HG02973 (cell line): Measurements from ENCODE around the gene TBX6.

Experiments
- ATAC-seq: cut with Tn5 transposase; IDR thresholded peaks from one replicate; pipeline ENCODE4 v1.9.1; 2021; ENCODE audit warnings: moderate library complexity; ENCODE audit not compliant: unreplicated experiment

Gene TBX6

GRCh38 chr16:30113711-30114333 is 22.1 kb upstream of the TBX6 start:
- no peak for ATAC-seq

DNA sequence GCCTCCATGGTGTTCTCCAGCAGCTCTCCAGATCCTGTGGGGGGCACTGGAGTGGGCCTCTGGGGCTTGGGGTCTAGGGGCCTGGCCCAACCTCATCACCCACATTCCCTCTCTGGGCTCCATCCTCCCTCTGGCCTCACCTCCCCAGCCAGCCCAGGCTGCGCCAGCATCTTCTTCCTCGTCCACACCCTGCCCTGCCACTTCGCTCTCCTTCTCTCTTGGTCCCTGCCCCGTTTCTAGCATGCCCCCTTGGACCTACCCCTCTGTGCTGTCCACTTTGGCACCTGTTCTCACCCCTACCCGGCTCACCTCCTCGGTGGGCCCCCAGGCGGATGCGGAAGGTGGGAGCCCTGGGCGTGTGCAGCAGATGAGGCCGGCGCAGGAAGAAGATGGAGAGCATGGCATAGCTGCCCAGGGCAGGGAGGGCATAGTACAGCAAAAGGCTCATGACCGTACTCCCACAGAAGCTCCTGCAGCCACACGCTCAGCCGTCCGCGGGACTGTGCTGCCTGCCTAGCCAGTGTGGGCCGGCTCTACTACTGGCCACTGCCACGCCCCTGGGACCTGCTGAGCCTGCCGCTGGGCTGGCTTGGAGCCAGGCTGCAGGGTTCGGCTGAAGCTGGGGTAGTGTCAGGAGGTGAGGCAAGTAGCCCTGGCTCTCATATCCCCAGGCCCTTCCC is 21.4 kb upstream of the TBX6 start, which contains the start of gene GDPD3:
TSS of gene GDPD3 (minus strand) at position 507 of the 680 bp plus-strand sequence. CDS start at position 448, 59 bp downstream.
- no peak for ATAC-seq

GRCh38 chr16:30112197-30113030 is 20.7 kb upstream of the TBX6 start:
- ATAC-seq, result no peak

- no peak for ATAC-seq
Measured at GRCh38 chr16:30110661-30111060, 18.9 kb upstream of the TBX6 start.

DNA sequence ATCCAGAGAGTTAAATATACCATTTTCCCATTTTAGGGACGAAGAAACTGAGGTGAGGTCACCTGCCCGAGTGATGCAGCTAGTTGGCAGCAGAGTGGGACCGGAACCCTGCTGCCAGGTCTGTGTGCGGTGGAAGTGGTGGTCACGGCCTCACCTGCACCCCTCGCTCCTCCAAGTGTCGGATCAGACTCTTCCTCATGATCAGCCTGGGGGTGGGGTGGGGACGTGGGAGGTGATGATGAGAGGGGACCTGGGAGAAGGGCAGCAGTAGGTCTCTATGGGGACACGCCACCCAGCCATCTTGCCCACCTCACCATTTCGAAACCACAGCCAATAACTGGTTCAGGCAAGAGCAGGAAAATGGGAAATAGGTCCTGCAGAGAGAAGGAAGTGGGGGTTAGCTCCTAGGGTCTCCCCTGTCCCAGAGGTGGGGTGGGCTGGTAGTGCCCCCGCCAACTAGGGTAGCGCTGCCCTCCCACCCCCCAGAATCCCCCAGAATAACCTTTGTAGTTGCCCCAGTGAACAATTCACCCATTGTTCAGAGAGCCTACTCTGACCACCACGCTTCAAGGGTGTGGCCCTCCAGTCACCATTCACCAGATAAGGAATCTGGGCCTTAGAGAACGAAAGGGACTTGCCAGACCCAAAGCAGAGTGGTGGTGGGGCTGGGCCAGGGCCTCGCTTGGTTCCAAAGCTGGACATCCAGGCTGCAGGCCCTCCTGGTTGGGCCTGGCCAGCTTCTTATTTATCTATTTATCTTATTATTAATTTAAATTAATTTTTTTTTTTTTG is 16.5 kb upstream of the TBX6 start:
- ATAC-seq, result no peak

- ATAC-seq, result no peak
Measured at GRCh38 chr16:30104492-30104891, 12.8 kb upstream of the TBX6 start.

DNA sequence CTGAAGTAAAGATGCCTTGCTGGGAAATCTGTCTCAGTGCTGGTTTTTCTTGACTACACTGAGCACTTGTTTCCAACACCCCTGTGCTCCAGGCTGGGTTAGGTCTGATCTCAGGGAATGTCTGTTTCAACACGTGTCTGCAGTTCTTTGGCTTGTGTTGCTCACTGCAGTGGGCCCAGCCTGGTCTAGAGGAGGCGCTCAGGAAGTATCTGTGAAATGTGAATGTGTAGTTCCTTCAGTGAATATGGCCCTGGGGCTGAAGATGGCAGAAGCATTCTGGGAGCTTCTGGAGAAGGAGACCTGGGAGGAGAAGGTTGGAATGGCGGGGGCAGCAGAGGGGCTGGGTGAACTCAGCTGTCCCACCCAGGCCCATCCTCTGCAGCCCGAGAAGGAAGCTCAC is 12.4 kb upstream of the TBX6 start:
- no peak for ATAC-seq

DNA sequence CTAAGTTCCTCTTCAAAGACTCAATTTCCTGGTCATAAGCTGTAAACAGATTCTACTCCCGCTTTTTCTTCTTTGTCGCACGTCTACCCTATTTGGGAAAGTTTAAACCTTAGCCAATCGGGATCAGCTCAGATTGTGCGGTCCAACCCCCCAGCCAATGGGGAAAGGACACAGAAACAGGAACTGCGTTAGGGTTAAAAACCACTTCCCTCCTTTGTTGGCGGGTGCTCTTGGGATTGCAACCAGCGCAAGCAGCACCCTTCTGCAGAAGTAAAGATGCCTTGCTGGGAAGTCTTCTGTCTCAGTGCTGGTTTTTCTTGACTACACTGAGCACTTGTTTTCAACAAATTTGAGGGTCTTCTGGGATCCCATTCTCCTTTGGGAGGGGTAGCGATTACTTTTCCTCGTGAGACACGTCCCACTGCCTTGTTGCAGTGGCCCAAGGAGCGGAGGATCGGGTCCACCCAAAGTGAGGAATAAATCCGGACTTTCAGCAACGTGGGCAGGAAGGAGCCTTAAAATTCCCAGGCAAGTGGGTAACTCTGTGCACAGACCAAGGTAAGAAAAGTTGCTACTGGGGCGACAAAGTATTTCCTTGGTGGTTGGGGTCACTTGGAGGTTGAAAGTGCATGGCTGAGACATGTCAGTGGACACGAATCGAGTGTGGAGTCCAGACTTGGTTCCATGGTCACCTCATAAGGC is 5.3 kb upstream of the TBX6 start:
- no peak for ATAC-seq

GRCh38 chr16:30096105-30096861 is 4.6 kb upstream of the TBX6 start, which contains the start of gene YPEL3:
Gene YPEL3, minus strand, starts transcription at chr16:30096213. Its CDS starts 731 bp downstream, at chr16:30095482.
- peak; percentile 40 for ATAC-seq

DNA sequence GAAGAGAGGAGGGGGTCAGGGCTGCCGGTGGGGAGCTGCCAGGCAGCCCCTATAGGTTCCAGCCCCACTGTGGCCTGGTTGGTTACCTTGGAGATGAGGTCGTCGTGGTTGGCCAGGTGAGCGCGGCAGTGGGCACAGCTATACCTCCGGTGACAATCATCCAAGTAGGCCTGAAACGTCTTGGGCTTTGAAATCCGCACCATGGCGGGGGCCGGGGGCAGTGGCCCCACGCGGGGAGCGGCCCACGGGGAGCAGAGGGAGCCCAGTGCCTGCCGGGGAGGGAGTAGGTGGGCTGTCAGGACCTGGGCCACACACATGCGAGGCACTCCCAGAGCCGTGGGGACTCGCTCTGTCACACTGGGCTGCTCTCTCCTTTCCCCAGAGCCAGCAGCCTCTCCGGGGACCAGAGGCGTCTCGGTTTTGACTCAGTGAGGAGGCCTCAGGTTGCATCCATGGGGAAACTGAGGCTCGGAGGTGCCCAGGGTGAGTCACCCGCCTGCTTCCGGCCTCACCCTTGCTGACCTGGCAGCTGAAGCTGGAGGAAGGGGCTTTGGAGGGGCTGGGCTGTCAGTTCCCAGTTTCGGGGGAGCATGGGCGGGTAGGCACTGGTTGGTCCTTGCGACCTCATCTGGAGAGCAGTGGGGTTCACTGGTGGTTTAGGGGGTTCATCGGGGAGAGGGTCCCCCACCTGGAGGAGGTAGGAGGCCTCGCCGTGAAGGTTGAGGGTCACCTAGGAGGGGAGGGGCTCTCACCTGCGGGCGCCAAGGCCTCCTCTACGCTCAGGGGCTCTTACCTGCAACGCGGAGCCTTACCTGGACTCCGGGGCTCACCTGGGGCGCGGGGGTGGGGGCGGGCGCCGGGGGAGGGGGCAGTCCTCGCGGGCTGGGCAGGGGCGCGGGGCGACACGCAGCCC is 3.7 kb upstream of the TBX6 start:
- no peak for ATAC-seq

GRCh38 chr16:30094541-30095165 is 2.9 kb upstream of the TBX6 start:
- ATAC-seq, result no peak

DNA sequence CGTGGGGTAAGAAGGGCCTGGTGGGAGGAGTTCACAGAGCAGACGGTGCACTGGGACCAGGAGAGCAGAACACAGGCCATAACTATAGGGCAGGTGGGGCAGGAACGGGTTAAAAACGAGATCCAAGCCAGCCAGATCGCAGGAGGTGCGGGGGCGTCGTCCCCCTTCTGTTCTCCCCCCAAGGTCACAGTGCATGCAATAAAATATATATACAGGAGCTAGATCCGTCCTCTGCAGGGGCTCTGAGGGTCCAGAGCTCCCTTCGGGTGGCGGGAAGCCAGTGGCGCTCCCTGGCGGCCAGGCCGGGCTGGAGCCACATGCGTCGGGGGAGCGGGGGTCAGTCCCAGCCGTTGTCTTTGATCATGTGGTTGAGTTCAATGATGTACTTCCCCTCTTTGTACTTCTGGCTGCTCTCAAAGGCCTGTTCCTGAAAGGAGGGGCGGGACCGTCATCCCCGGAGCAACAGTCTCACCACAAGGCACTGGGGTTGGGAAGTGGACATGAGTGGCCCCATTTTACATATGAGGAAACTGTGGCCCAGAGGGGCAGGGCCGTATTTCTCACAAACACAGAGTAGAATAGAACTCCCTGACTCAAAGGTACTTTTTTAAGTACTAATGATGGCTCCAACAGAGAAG is 768 bp upstream of the TBX6 start:
- peak; percentile 32 for ATAC-seq

DNA sequence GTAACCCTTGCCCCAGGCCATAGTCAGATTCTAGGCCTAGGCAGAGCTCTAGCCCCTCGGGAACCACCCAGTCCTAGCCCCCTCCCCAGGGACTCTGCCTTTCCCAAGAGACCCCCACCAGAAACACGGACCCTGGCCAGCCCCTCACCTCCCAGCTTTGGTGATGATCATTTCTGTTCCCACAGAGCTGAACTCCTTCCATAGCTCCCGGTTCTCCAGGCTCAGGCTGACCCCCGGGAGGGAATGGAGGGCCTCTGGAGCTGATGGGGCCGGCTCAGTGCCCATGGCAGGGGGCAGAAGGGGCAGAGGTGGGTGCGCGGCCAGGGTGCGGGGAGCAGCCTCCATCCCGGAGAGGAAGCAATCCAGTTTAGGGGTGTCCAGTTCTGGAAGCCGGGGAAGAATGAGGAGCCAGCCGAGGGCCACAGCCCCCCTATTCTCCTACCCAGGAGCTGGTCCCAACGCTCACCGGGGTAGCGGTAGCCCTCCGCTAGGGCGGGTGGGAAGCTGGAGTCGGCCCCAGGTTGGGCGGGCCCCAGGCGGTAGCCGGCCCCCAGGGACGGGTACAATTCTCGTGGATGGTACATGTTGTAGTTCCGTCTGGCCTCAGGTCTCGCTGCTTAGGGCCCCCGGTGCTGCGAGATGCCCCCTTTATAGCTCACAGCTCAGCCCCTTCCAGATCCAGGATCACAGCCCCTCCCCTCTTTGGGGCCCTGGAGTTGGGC is 953 bp downstream of the TBX6 start:
- no peak for ATAC-seq

GRCh38 chr16:30088832-30089624 is 2.7 kb downstream of the TBX6 start:
- ATAC-seq, result no peak

GRCh38 chr16:30088237-30088831 is 3.4 kb downstream of the TBX6 start:
- ATAC-seq, result no peak
